Activated naive CD8-positive, alpha-beta T cell treated with anti-CD3 and anti-CD28 coated beads, Interleukin-2, amount 50 U/mL, for 24 hours (primary cell): ENCODE data around the gene NDUFA3.
A peak's percentile ranks its signal among the peaks of the same experiment; 100 is the strongest.

Experiments used
- ATAC-seq: fragments of 150-1000 bp; cut with Tn5 transposase; one replicate; pipeline ENCODE4 v1.10.0; 2021
- DNase-seq: peaks from one replicate; pipeline ENCODE4 v3.0.0; 2021
- H3K27ac Mint-ChIP-seq: one replicate; pipeline ENCODE4 v1.8.0; 2021; ENCODE audit warnings: mild to moderate bottlenecking, mixed read lengths
- H3K27me3 Mint-ChIP-seq: one replicate; pipeline ENCODE4 v1.8.0; 2021; ENCODE audit warnings: mixed read lengths
- H3K36me3 Mint-ChIP-seq: one replicate; pipeline ENCODE4 v1.8.0; 2021; ENCODE audit warnings: low read depth, mixed read lengths
- H3K4me1 Mint-ChIP-seq: one replicate; pipeline ENCODE4 v1.8.0; 2021; ENCODE audit warnings: mixed read lengths
- H3K4me3 Mint-ChIP-seq: one replicate; pipeline ENCODE4 v1.8.0; 2021; ENCODE audit warnings: mild to moderate bottlenecking, moderate library complexity, mixed read lengths
- H3K9me3 Mint-ChIP-seq: one replicate; pipeline ENCODE4 v1.8.0; 2021; ENCODE audit warnings: mixed read lengths

Gene NDUFA3

DNA sequence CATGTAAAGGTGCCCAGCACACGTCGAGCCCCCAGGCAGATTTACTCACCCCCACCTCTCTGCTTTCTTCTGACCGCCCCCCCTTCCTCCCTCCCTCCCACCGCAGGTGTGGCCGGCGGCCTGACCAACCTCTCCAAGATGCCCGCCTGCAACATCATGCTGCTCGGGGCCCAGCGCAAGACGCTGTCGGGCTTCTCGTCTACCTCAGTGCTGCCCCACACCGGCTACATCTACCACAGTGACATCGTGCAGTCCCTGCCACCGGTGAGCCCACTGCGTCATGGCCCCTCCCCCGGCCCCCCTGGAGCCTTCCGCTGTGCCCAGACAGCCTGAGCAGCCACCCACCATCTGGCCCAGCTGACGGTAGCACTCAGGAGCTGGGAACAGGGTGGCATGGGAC lies 21.7 kb downstream of the NDUFA3 start:
- no peak for DNase-seq

GRCh38 chr19:54125713-54126112 lies 23.1 kb downstream of the NDUFA3 start:
- Mint-ChIP-seq H3K4me1 (no peaks in the 10 kb centered on the region), H3K9me3 (no peaks in the 10 kb centered on the region), H3K36me3 (peaks cover 20% of the 10 kb centered on the region), H3K27ac (no peak overlapping the region), H3K27me3 (no peaks in the 10 kb centered on the region), H3K4me3 (no peak overlapping the region)
- ATAC-seq (no peak), DNase-seq (no peak)

More for the DNA sequence above, 21.7 kb downstream of the NDUFA3 start:
- Mint-ChIP-seq H3K4me3 (no peak overlapping the region), H3K36me3 (peaks cover 28% of the 10 kb centered on the region), H3K27me3 (no peaks in the 10 kb centered on the region), H3K9me3 (no peaks in the 10 kb centered on the region), H3K4me1 (no peaks in the 10 kb centered on the region), H3K27ac (no peak overlapping the region)
- ATAC-seq, result no peak

DNA sequence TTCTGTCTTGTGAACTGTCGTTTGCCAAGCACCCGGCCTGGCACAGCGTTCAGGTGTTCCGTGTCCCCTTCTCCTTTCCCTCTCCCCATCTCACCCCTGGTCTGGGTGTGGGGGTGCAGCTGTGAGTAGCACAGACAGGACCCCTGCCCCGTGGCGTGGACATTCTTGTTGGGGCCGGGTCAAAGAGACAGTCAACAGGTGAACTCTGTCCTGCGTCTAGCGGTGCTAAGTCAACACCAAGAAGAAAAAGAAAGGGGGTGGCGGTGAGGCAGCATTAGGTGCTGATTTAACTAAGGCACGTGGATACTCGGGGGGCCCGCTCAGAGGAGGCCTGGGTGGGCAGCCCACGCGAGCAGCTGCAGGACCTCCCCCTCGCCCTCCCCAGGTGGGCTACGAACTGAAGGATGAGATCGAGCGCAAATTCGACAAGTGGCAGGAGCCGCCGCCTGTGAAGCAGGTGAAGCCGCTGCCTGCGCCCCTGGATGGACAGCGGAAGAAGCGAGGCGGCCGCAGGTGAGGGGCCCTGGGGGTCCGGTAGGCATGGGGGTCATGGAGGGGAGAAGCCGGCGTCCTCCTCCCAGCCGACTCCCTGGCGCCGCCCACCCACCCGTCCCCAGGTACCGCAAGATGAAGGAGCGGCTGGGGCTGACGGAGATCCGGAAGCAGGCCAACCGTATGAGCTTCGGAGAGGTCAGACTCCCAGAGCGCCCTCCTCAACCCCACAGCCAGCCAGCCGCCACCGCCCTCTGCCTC lies 25.2 kb downstream of the NDUFA3 start:
- DNase-seq, result no peak
- ATAC-seq, result no peak
- H3K27me3 Mint-ChIP-seq, result no peaks in the 10 kb centered on the region
- H3K9me3 Mint-ChIP-seq, result no peaks in the 10 kb centered on the region
- no peaks in the 10 kb centered on the region for H3K4me1 Mint-ChIP-seq
- H3K36me3 Mint-ChIP-seq, result peaks cover 17% of the 10 kb centered on the region
- H3K27ac Mint-ChIP-seq, result no peak overlapping the region
- H3K4me3 Mint-ChIP-seq, result no peak overlapping the region

GRCh38 chr19:54128441-54128725 lies 25.7 kb downstream of the NDUFA3 start:
- Mint-ChIP-seq H3K27me3 (no peaks in the 10 kb centered on the region), H3K9me3 (no peaks in the 10 kb centered on the region), H3K27ac (no peak overlapping the region), H3K36me3 (peaks cover 13% of the 10 kb centered on the region), H3K4me3 (no peak overlapping the region), H3K4me1 (no peaks in the 10 kb centered on the region)
- no peak for ATAC-seq
- no peak for DNase-seq

DNA sequence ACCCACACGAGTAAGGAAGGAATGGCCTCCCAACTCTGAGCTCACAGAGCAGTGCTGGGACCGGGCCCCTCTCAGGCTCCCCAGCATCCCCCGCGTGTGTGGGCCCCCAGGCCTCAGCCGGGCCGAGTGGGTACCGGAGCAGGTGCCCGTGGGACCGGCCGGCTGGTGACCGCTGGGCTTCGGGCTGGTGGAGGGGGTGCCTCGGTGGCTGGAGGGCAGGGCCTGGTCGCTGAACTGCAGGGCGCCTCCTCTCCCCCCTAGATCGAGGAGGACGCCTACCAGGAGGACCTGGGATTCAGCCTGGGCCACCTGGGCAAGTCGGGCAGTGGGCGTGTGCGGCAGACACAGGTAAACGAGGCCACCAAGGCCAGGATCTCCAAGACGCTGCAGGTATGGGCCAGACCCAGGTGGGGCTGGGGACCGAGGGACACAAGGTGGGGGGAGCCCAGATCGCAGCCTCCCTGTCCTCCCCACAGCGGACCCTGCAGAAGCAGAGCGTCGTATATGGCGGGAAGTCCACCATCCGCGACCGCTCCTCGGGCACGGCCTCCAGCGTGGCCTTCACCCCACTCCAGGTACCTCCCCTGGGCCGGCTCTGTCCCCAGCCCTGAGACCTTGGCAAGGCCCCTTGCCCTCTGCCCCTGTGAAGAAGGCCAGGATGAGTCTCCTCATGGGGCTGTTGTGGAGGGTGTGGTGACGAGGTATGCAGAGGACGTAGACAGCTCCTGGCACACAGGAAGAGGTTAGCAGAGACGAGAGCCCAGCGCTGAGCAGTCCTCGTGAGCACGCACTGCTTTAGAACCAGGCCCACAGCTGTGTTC lies 26.4 kb downstream of the NDUFA3 start:
- H3K9me3 Mint-ChIP-seq, result no peaks in the 10 kb centered on the region
- H3K4me3 Mint-ChIP-seq, result no peak overlapping the region
- no peak overlapping the region for H3K27ac Mint-ChIP-seq
- no peak for ATAC-seq
- H3K27me3 Mint-ChIP-seq, result no peaks in the 10 kb centered on the region
- H3K4me1 Mint-ChIP-seq, result no peaks in the 10 kb centered on the region
- peaks cover 11% of the 10 kb centered on the region for H3K36me3 Mint-ChIP-seq
- no peak for DNase-seq

GRCh38 chr19:54129617-54129996 lies 27.0 kb downstream of the NDUFA3 start:
- Mint-ChIP-seq H3K4me3 (no peak overlapping the region), H3K9me3 (no peaks in the 10 kb centered on the region), H3K27ac (no peak overlapping the region), H3K27me3 (no peaks in the 10 kb centered on the region), H3K36me3 (peaks cover 9% of the 10 kb centered on the region), H3K4me1 (no peaks in the 10 kb centered on the region)
- ATAC-seq (no peak), DNase-seq (no peak)

DNA sequence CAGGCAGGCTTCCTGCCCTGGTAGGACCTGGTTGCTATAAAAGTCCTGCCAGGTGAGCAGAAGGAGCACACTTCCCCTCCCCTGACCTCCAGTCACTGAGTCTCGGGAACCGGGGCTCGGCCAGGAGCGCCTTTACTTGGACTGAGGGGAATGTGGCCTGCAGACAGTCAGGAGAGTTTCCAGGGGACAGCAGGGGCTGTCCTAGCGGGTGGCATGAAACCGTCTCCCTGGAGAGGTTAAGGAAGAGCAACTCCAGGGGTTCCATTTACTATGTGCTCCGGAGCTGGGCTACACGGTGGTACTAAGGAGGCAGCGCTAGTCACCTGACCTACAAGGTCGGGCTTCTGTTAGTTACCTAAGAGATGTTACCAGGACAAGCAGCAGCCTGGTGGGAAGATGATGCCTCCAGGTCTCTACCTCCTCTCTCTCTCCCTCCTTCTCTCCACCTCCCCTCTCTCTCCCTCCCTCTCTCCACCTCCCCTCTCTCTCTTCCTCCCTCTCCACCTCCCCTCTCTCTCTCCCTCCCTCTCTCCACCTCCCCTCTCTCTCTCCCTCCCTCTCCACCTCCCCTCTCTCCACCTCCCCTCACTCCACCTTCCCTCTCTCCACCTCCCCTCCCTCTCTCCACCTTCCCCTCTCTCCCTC lies 30.8 kb downstream of the NDUFA3 start:
- Mint-ChIP-seq H3K36me3 (peaks cover 3% of the 10 kb centered on the region), H3K9me3 (no peaks in the 10 kb centered on the region), H3K27me3 (peaks cover 5% of the 10 kb centered on the region), H3K4me3 (no peak overlapping the region), H3K4me1 (peaks cover 18% of the 10 kb centered on the region), H3K27ac (no peak overlapping the region)
- ATAC-seq (no peak), DNase-seq (no peak)

GRCh38 chr19:54133957-54134590 lies 31.4 kb downstream of the NDUFA3 start:
- ATAC-seq, result no peak
- no peak for DNase-seq
- Mint-ChIP-seq H3K27me3 (peaks cover 5% of the 10 kb centered on the region), H3K27ac (no peak overlapping the region), H3K4me3 (no peak overlapping the region), H3K9me3 (no peaks in the 10 kb centered on the region), H3K4me1 (peaks cover 23% of the 10 kb centered on the region), H3K36me3 (peaks cover 3% of the 10 kb centered on the region)

GRCh38 chr19:54136086-54136863 lies 33.6 kb downstream of the NDUFA3 start:
- no peak for ATAC-seq
- Mint-ChIP-seq H3K4me3 (peak overlapping the region; percentile 85), H3K4me1 (peaks cover 38% of the 10 kb centered on the region), H3K27ac (peak overlapping the region; percentile 90), H3K36me3 (peaks cover 3% of the 10 kb centered on the region), H3K9me3 (no peaks in the 10 kb centered on the region), H3K27me3 (peaks cover 5% of the 10 kb centered on the region)
- no peak for DNase-seq

- peaks cover 43% of the 10 kb centered on the region for H3K4me1 Mint-ChIP-seq
- H3K27ac Mint-ChIP-seq, result peak overlapping the region; percentile 90
- peak; percentile 98 for DNase-seq
- ATAC-seq, result peak; percentile 91
- H3K9me3 Mint-ChIP-seq, result no peaks in the 10 kb centered on the region
- peaks cover 3% of the 10 kb centered on the region for H3K36me3 Mint-ChIP-seq
- H3K27me3 Mint-ChIP-seq, result peaks cover 5% of the 10 kb centered on the region
- H3K4me3 Mint-ChIP-seq, result peak overlapping the region; percentile 85
Measured at GRCh38 chr19:54136864-54137698, 34.4 kb downstream of the NDUFA3 start.

DNA sequence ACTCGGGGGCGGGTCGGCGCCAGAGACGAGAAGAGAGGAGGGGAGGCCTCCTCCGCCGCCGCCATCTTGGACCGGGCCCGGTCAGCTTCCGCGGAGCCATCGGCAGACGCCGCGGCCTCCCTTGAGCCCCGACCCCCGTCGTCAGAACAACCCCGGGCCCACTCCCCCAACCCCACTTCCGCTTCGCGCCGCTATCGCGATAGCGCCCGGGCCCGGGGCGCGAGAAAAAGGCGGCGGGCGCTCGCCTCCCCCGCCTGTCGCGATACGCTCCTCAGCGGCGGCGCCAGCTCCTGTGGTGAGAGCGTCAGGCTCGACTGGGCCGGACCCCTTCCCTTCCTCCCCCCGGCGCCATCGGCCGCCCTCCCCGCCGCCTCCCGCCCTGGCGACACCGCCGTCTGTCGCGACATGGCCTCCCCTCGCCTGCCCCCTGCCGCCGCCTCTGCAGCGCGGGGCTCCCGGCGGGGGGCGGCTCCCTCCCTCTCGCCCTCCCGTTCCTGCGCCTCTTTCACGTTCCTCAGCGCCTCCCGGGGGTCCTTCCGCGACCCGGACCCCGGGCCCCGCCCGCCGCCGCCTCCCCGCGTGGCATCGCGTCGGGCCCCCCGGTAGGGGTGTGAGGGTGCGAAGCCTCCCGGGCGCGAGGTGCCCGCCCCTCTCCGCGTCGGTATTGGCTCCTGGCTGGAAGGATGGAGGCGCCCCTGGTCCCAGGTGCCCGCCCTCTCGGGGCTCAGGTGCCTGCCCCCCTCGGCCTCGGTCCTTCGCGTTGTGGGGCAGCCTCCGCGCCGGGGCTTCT lies 35.2 kb downstream of the NDUFA3 start, which contains the start of gene CNOT3:
CNOT3 (plus strand) TSS at position 64 of the 790 bp plus-strand sequence. CDS start 5,217 bp downstream, outside the sequence.
- Mint-ChIP-seq H3K27me3 (peaks cover 5% of the 10 kb centered on the region), H3K9me3 (no peaks in the 10 kb centered on the region), H3K4me3 (peak within 1 kb of the TSS; percentile 87), H3K36me3 (peaks cover 8% of the 10 kb centered on the region), H3K4me1 (peaks cover 45% of the 10 kb centered on the region), H3K27ac (peak within 1 kb of the TSS; percentile 92)
- peak; percentile 39 for DNase-seq
- ATAC-seq, result no peak

GRCh38 chr19:54138489-54139256 lies 36.0 kb downstream of the NDUFA3 start:
- DNase-seq (peak; percentile 49), ATAC-seq (no peak)
- Mint-ChIP-seq H3K4me1 (peaks cover 45% of the 10 kb centered on the region), H3K36me3 (peaks cover 11% of the 10 kb centered on the region), H3K9me3 (no peaks in the 10 kb centered on the region), H3K4me3 (peak overlapping the region; percentile 87), H3K27me3 (peaks cover 5% of the 10 kb centered on the region), H3K27ac (peak overlapping the region; percentile 92)
